Effector memory CD4-positive, alpha-beta T cell (primary cell): ENCODE measurements around the gene LRP2.

Experiments
- DNase-seq, 3 donors: peaks; one replicate each; pipeline ENCODE4 v3.0.0-alpha.2; 2020
- H3K27ac ChIP-seq: 2 replicates; pipeline ENCODE4 v1.7.0; 2013; ENCODE audit warnings: mild to moderate bottlenecking, low read length, moderate library complexity; ENCODE audit not compliant: insufficient read depth, poor library complexity, severe bottlenecking
- H3K27me3 ChIP-seq: replicated peaks from 2 replicates; pipeline ENCODE4 v1.7.0; 2013; ENCODE audit warnings: mild to moderate bottlenecking, low read length; ENCODE audit not compliant: insufficient read depth, control insufficient read depth, poor library complexity, severe bottlenecking
- H3K36me3 ChIP-seq: 2 replicates; pipeline ENCODE4 v1.7.0; 2013; ENCODE audit warnings: mild to moderate bottlenecking, low read length, moderate library complexity; ENCODE audit not compliant: control insufficient read depth, insufficient read depth
- H3K4me1 ChIP-seq: 2 replicates; pipeline ENCODE4 v1.7.0; 2013; ENCODE audit warnings: low read length, mild to moderate bottlenecking; ENCODE audit not compliant: control insufficient read depth, insufficient read depth, poor library complexity, severe bottlenecking
- H3K4me3 ChIP-seq: 2 replicates; pipeline ENCODE4 v1.7.0; 2013; ENCODE audit warnings: low read length, low read depth, mild to moderate bottlenecking; ENCODE audit not compliant: insufficient read depth, poor library complexity, severe bottlenecking
- H3K9me3 ChIP-seq: 2 replicates; pipeline ENCODE4 v1.7.0; 2013; ENCODE audit warnings: mild to moderate bottlenecking, low read length, moderate library complexity; ENCODE audit not compliant: control insufficient read depth

Gene LRP2

DNA sequence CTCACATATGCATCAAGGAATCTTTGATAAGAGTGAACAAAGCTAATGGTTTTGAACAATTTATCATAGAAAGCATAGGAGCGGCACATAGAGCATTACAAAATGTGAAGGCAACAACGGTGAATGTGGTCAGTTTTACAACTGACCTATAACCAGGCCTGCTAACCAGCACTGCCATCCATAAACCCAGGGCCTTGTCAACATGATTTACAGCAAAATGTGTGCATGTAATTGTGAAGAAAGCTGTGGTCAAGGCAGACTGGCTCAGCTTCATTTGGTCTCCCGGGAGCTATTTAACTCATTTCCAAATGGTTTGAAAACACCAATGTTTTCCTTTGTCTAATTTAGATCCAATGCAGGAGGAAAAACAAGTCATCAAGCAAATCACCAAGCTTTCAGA lies 173.2 kb downstream of the LRP2 start:
- no peaks in the 10 kb centered on the region for H3K4me1 ChIP-seq
- DNase-seq, result no peak
- no peak overlapping the region for H3K4me3 ChIP-seq
- H3K27me3 ChIP-seq, result no peaks in the 10 kb centered on the region
- no peaks in the 10 kb centered on the region for H3K36me3 ChIP-seq
- H3K9me3 ChIP-seq, result no peaks in the 10 kb centered on the region
- no peak overlapping the region for H3K27ac ChIP-seq

DNA sequence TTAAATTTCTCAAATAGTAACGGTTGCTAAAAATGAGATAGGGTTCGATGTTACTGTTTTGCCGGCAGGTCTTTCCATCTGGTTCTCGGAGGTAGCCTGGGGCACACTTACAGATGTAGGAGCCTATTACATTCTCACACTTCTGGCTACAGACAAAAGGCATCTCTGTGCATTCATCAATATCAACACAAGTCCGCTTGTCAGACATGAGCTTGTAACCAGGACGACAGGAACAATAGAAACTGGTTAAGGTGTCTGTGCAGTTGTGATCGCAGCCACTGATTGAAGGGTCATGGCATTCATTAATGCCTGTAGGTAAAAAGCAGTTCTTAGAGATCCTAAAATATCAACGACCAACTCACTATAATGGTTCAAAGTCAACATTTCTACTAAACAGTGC lies 176.6 kb downstream of the LRP2 start:
- DNase-seq, result no peak
- Histone ChIP-seq H3K36me3 (no peaks in the 10 kb centered on the region), H3K4me3 (no peak overlapping the region)

DNA sequence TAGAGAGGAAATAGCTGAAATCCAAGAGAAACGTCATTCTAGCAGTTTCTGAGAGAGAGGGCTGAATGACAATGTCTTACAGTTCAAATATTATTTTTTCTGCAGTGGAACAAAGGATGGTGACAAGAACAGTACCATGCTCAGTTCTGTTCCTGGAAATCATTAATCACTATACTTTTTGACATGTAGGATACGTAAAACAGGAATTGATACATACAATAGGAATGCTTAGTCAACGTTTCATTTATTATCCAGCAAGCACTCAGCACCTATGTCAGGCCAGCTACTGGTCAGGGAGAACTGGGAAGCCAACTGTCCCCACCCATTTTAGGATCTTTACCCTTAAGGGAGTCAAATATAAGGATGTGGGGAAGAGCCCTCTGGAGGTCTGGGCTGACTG lies 178.3 kb downstream of the LRP2 start:
- Histone ChIP-seq H3K9me3 (no peaks in the 10 kb centered on the region), H3K4me1 (no peaks in the 10 kb centered on the region), H3K36me3 (no peaks in the 10 kb centered on the region), H3K27me3 (no peaks in the 10 kb centered on the region), H3K27ac (no peak overlapping the region), H3K4me3 (no peak overlapping the region)
- no peak for DNase-seq

More for the DNA sequence above, 176.6 kb downstream of the LRP2 start:
- Histone ChIP-seq H3K9me3 (no peaks in the 10 kb centered on the region), H3K27ac (no peak overlapping the region), H3K4me1 (no peaks in the 10 kb centered on the region), H3K27me3 (no peaks in the 10 kb centered on the region)

DNA sequence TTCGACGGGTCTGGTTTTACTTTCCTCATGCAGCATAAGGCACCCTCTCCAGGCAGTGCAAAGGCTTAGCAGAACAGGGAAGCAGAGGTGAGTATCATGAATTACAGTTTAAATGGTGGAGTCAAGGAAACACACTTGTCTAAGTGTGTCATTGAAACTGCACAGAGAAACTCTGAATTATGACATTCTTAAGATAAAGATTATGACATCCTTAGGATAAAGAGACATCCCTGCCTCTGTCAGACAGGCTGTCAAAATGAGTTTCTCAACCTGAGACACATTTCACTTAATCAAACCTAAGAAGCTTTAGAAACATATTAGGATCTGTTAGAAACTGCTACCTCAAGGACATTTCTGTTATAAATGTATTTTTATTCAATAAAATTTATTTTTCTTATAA lies 179.8 kb downstream of the LRP2 start:
- no peaks in the 10 kb centered on the region for H3K9me3 ChIP-seq
- no peaks in the 10 kb centered on the region for H3K4me1 ChIP-seq
- H3K4me3 ChIP-seq, result no peak overlapping the region
- H3K27ac ChIP-seq, result no peak overlapping the region
- H3K36me3 ChIP-seq, result no peaks in the 10 kb centered on the region
- no peak for DNase-seq
- H3K27me3 ChIP-seq, result no peaks in the 10 kb centered on the region

DNA sequence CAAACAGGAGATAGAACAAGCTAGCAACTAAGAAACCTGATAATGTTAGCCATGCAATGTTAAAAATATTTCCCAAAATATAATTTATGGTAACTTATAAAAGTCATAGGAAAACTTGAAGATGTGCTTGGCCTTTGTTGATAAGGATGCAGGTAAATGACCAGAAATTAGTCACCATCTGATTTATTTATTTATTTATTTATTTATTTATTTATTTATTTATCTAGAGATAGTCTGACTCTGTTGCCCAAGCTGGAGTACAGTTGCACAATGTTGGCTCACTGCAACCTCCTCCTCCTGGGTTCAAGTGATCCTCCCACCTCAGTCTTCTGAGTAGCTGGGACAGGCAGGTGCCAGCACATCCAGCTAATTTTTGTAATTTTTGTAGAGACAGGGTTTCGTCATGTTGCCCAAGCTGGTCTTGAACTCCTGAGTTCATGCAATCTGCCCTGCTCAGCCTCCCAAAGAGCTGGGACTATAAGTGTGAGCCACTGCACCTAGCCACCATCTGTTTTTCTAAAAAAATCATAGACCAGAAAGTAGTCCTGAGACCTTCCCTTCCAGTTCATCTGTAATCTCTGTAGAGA lies 183.4 kb downstream of the LRP2 start:
- H3K4me3 ChIP-seq, result no peak overlapping the region
- H3K27me3 ChIP-seq, result no peaks in the 10 kb centered on the region
- H3K9me3 ChIP-seq, result no peaks in the 10 kb centered on the region
- no peaks in the 10 kb centered on the region for H3K4me1 ChIP-seq
- H3K36me3 ChIP-seq, result no peaks in the 10 kb centered on the region
- no peak overlapping the region for H3K27ac ChIP-seq
- DNase-seq, result no peak

DNA sequence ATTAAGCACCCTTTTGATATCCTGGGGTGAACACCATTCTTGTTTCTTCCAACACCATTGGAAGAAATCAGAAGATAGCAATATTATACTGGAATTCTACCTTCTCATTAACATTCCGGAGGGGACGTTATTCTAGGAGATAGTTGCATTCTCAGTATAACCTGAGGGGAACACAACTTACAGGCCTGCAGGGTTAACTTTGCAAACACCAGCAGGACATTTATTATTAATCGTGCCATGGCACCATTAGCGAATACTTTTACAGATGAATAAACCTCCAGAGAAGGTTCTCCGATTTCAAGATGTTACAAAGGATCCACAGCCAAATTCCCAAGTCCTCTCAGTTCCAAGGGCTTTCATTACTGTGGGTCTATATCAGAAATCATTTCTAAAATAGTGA lies 184.0 kb downstream of the LRP2 start:
- Histone ChIP-seq H3K27ac (no peak overlapping the region), H3K9me3 (no peaks in the 10 kb centered on the region), H3K27me3 (no peaks in the 10 kb centered on the region), H3K4me1 (no peaks in the 10 kb centered on the region), H3K36me3 (no peaks in the 10 kb centered on the region), H3K4me3 (no peak overlapping the region)
- DNase-seq, result no peak

DNA sequence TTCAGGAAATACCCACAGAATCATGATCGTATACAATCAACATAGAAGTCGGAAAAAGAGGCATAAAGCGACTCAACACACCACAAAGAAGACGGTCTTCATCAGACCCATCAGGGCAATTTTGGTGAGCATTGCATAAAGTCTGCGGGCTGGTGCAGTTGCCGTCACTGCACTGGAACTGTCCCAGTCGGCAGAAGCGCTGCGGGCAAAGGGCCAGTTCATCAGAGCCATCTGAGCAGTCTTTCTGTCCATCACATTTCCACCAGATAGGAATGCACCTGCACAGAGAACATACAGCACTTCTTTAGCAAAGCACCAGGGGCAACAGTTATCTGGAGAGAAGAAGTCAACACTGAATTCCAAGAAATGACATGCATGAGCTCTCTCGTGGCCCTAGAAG lies 187.2 kb downstream of the LRP2 start:
- H3K9me3 ChIP-seq, result no peaks in the 10 kb centered on the region
- no peak overlapping the region for H3K27ac ChIP-seq
- no peaks in the 10 kb centered on the region for H3K36me3 ChIP-seq
- H3K27me3 ChIP-seq, result no peaks in the 10 kb centered on the region
- no peak overlapping the region for H3K4me3 ChIP-seq
- no peaks in the 10 kb centered on the region for H3K4me1 ChIP-seq
- no peak for DNase-seq

DNA sequence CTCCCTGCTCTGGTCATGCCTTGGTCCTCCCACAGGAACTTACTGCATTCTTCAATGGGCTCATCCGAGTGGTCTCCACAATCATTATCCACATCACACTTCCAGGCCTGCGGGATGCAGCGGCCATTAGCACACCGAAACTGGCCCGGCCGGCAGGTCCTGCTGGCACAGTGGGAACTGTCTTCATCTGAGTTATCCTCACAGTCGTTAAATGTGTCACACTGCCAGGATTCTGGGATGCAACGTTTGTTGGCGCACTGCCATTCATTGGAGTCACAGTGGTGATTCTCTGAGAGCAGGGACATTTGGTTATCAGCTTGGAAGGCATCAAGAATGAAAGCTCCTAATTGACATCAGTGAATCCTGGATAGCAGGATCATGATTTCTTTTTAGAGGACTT lies 188.5 kb downstream of the LRP2 start:
- DNase-seq, result no peak
- Histone ChIP-seq H3K4me3 (no peak overlapping the region), H3K9me3 (no peaks in the 10 kb centered on the region), H3K4me1 (no peaks in the 10 kb centered on the region), H3K36me3 (no peaks in the 10 kb centered on the region), H3K27ac (no peak overlapping the region), H3K27me3 (no peaks in the 10 kb centered on the region)

DNA sequence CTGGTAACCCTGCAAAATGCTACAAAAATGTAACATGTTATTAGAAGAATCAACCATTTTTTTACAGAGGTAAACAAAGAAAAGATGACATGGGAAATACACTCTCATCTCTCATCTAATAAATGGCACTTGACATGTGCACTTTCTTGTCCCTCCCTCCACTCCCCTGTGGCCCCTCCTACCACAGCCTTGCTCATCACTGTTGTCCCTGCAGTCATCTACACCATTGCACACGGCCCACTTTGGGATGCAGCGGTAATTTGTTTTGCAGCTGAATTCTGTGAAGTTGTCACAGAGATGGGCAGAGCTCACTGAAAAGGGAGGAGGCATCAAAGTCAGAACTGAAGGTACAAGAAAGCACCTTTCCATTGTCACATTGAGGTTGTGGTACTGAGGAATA lies 189.4 kb downstream of the LRP2 start:
- H3K27ac ChIP-seq, result no peak overlapping the region
- no peaks in the 10 kb centered on the region for H3K27me3 ChIP-seq
- no peaks in the 10 kb centered on the region for H3K4me1 ChIP-seq
- H3K4me3 ChIP-seq, result no peak overlapping the region
- H3K9me3 ChIP-seq, result no peaks in the 10 kb centered on the region
- H3K36me3 ChIP-seq, result no peaks in the 10 kb centered on the region
- DNase-seq, result no peak

DNA sequence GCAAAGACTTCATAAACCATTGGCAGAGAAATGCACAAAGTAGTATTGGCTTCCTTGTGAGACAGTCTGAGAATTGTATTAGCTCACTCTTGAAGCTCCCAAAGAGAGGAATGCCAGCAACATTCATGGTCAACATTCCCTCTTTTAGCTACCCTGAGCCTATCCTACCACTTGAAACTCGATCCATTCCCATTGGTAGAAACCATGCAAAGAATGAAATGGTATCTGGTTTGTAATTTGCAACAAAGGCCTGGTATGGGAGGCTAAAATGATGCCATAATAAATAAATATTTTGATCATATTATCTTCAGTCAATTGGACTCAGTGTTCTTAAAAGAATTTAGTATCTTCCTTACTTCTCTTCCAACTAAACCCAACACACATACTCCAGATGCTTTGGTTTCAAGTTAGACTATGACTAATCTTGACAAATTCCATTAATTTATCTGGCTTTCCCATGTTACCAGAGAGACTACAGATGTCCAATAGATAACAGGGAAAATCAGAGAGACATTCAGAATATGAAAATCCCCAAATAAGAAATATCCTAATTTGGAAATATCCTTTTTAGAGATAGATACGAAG lies 190.1 kb downstream of the LRP2 start:
- H3K4me1 ChIP-seq, result no peaks in the 10 kb centered on the region
- no peak overlapping the region for H3K27ac ChIP-seq
- H3K36me3 ChIP-seq, result no peaks in the 10 kb centered on the region
- no peak for DNase-seq
- H3K9me3 ChIP-seq, result no peaks in the 10 kb centered on the region
- no peak overlapping the region for H3K4me3 ChIP-seq
- H3K27me3 ChIP-seq, result no peaks in the 10 kb centered on the region
